H1 (cell line): ENCODE measurements around the gene NRXN3.

ENCODE experiments used
- CEBPB ChIP-seq: IDR thresholded peaks from 2 replicates; pipeline ENCODE4 v1.6.1; 2012; ENCODE audit warnings: low read depth, low read length
- CHD2 ChIP-seq: IDR thresholded peaks from 2 replicates; pipeline ENCODE4 v1.6.1; 2012; ENCODE audit warnings: low read length, improper control_type of control experiment
- CTCF ChIP-seq, 3 experiments: IDR thresholded peaks; 1 replicate in 2 of 3; 2 replicates in 1 of 3; pipeline versions ENCODE4 v1.5.1 to v1.6.1; 2011; ENCODE audit warnings: low read length in 3 of 3, mild to moderate bottlenecking in 3 of 3, inconsistent platforms in 2 of 3, low read depth in 1 of 3, moderate library complexity in 1 of 3; ENCODE audit not compliant: insufficient read depth in 1 of 3; ENCODE audit errors: control extremely low read depth in 1 of 3
- EP300 ChIP-seq, 2 experiments: IDR thresholded peaks; 1 replicate in 1 of 2; 2 replicates in 1 of 2; pipeline ENCODE4 v1.6.1; 2011 to 2012; ENCODE audit warnings: low read depth in 2 of 2, low read length in 2 of 2, mild to moderate bottlenecking in 2 of 2, borderline replicate concordance in 1 of 2, inconsistent platforms in 1 of 2, moderate library complexity in 1 of 2
- HDAC2 ChIP-seq, 2 experiments: fragments of 300-600 bp in 1 of 2; sonication (generic) in 1 of 2; IDR thresholded peaks; 2 replicates each; pipeline ENCODE4 v1.6.1; 2011 to 2012; ENCODE audit warnings: low read depth in 2 of 2, low read length in 2 of 2, mild to moderate bottlenecking in 2 of 2, moderate library complexity in 2 of 2, borderline replicate concordance in 1 of 2, inconsistent platforms in 1 of 2
- KDM1A ChIP-seq: fragments of 200-600, 300-600 bp; sonication (generic); IDR thresholded peaks from 2 replicates; pipeline ENCODE4 v1.7.1; 2016; ENCODE audit warnings: mild to moderate bottlenecking, low read length, borderline replicate concordance
- MAFK ChIP-seq: IDR thresholded peaks from 2 replicates; pipeline ENCODE4 v1.6.1; 2012; ENCODE audit warnings: low read depth, mild to moderate bottlenecking, improper control_type of control experiment, low read length
- NRF1 ChIP-seq: IDR thresholded peaks from 2 replicates; pipeline ENCODE4 v1.6.1; 2011; ENCODE audit warnings: mild to moderate bottlenecking, low read depth, low read length, improper control_type of control experiment
- RBBP5 ChIP-seq: IDR thresholded peaks from 2 replicates; pipeline ENCODE4 v1.7.1; 2012; ENCODE audit warnings: low read depth, mild to moderate bottlenecking, inconsistent platforms, low read length, moderate library complexity, borderline replicate concordance
- SIRT6 ChIP-seq: IDR thresholded peaks from one replicate; pipeline ENCODE4 v1.7.1; 2012; ENCODE audit warnings: low read length, inconsistent platforms
- TCF12 ChIP-seq: IDR thresholded peaks from 2 replicates; pipeline ENCODE4 v1.6.1; 2011; ENCODE audit warnings: low read depth, mild to moderate bottlenecking, low read length
- ZNF274 ChIP-seq: IDR thresholded peaks from 2 replicates; pipeline ENCODE4 v1.7.0; 2012; ENCODE audit warnings: low read length, borderline replicate concordance; ENCODE audit errors: extremely low read depth

GRCh38 chr14:79602045-79602444 lies 1431.9 kb downstream of the NRXN3 start:
- TF ChIP-seq NRF1 (no peak), CTCF (IDR thresholded peaks at IDR 0.05; ENCODE audit: control extremely low read depth in 1 of 3, insufficient read depth in 1 of 3, low read depth in 1 of 3, low read length in 3 of 3) (no peak), EP300 (IDR thresholded peaks at IDR 0.05; ENCODE audit: borderline replicate concordance in 1 of 2, low read depth in 2 of 2, low read length in 2 of 2) (no peak), RBBP5 (no peak), HDAC2 (IDR thresholded peaks at IDR 0.05; ENCODE audit: borderline replicate concordance in 1 of 2, low read depth in 2 of 2, low read length in 2 of 2) (no peak), SIRT6 (no peak), CHD2 (no peak), TCF12 (no peak), MAFK (no peak), KDM1A (no peak), ZNF274 (no peak), CEBPB (no peak)
